Stimulated activated CD4-positive, alpha-beta T cell treated with anti-CD3 and anti-CD28 coated beads, Interleukin-1b, Interleukin-23, amount 100 ng/mL, for 1 hour (primary cell): ENCODE results near the gene LILRA6.
"Not testable (repeated sequence)": the region's sequence is repeated elsewhere in the genome, so short reads cannot be mapped to it uniquely, and the experiment has no call there.

Experiments
- DNase-seq, 2 donors: peaks; one replicate each; pipeline ENCODE4 v3.0.0-alpha.2; 2020; ENCODE audit warnings: low read depth in 2 of 2

The LILRA6 gene

DNA sequence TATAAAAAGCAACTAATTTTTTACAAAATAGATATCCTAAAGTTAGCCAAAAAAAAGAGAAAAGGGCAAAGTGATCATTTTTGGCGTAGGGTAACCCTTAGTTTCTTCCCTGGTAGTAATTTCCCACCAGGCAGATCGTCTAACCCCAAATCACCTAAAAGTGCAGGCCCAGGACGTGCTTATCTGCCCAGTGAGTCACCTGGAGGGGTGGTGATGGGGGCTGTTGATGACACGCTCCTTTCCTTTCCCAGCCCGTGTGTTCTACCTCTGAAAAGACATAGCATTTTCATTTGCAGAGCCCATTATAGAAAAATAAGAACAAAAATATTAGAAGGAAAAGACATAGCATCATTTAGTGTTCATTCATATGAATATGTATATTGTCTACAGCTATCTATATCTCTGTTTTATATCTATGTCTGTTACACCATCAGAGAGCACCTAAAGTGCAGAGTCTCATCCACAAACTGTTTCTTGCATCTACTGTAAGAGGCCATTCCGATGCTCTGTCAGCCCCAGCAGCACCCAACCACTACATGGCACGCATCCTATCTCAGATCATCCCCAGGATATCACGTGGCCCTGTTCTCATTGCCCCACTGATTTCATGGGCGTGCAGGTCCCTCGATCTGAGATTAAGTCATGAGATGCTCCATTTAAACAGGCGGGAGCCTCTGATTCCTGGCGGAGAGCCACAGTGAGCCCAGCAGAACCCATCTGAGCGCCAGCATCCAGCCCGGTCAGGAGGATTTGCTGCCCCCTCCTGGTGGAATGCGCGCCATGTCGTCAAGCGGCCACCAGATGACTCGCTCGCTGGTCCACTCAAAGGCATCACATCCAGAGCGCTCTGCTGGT, 11.3 kb downstream of the LILRA6 start:
- DNase-seq: peak; percentile 78 to 81

- DNase-seq: no peak
Measured at GRCh38 chr19:54230031-54230430, 12.6 kb downstream of the LILRA6 start.

GRCh38 chr19:54229146-54229545, 13.4 kb downstream of the LILRA6 start:
- no peak for DNase-seq

DNA sequence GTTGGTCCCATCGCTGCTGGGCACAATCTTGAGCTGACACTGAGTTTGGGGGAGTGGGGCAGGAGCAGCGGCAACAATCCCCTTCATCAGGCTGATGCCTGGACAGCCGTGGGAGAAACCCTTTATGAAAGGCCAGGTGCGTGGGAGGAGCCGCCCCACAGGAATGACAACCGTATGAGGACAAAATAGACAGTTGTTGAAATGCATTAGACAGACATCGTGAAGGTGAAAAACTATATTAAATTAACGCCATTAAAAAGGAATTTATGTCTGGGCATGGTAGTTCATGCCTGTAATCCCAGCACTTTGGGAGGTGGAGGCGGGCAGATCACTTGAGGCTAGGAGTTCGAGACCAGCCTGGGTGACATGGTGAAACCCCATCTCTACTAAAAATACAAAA, 18.0 kb downstream of the LILRA6 start:
- not testable (repeated sequence) for DNase-seq

DNA sequence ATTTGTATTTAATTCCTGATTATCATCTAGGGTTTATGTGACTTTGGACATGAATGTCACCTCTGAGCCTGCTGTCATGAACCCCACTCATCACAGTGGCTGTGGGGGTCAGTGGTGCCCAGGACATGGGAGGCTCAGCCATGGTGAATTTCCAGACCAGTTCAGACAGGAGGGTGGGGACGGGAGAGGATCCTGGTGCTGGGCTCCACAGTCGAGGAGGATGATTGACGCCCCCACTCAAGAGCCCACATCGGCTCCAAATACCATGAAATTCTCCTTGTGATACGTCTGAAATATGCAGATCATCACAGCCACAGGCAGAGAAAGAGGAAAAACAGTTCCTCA, 18.7 kb downstream of the LILRA6 start:
- not testable (repeated sequence) for DNase-seq

DNA sequence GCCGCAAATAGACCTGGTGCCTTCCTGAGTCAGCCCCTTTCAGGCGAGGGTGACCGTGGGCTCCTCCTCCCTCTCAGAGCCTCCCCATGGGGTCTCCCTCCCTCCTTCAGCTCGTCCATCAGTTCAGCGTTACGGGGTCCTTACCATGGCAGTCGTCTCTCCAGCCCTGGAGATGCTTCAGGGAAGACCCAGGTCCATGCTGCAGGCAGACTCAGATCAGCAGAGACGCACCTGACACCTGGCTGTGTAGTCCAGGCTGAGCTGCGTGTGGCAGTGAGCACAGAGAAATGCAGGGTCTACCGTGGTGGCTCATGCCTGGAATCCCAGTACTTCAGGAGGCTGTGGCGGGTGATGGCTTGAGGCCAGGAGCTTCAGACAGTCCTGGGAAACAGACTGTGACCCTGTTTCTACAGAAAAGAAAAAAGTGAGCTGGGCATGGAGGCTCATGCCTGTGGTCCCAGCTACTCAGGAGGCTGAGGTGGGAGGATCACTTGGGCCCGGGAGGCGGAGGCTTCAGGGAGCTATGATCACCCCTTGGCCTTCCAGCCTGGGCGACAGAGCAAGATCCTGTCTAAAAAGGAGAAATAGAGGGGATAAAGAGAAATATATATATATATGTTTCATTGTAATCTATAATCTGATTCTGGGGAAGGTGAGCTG, 19.2 kb downstream of the LILRA6 start:
- not testable (repeated sequence) for DNase-seq

GRCh38 chr19:54222474-54223276, 19.9 kb downstream of the LILRA6 start, which contains the start of gene LILRB3:
Gene LILRB3 (minus strand): TSS chr19:54223007. CDS start chr19:54222976, 31 bp downstream.
- not testable (repeated sequence) for DNase-seq

GRCh38 chr19:54221947-54222346, 20.6 kb downstream of the LILRA6 start:
- not testable (repeated sequence) for DNase-seq

DNA sequence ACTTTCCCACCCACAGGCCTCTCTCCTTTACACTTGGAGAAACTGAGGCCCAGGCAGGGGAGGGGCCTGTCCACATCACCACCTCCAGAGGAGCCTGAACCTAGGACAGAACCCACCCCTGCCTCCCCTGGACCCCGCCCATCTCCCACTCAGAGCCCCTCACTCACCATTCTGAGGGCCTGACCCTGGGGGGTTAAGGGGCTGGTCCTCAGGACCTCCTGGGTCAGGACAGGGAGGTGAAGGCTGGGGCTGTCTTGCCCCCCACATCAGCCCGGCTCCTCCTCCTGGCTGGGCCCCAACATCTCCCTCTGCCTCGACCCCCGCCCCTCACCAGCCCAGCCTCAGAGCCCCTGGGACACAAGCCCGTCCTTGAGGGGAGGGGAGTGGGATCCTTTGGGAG, 22.9 kb downstream of the LILRA6 start:
- DNase-seq: not testable (repeated sequence)

DNA sequence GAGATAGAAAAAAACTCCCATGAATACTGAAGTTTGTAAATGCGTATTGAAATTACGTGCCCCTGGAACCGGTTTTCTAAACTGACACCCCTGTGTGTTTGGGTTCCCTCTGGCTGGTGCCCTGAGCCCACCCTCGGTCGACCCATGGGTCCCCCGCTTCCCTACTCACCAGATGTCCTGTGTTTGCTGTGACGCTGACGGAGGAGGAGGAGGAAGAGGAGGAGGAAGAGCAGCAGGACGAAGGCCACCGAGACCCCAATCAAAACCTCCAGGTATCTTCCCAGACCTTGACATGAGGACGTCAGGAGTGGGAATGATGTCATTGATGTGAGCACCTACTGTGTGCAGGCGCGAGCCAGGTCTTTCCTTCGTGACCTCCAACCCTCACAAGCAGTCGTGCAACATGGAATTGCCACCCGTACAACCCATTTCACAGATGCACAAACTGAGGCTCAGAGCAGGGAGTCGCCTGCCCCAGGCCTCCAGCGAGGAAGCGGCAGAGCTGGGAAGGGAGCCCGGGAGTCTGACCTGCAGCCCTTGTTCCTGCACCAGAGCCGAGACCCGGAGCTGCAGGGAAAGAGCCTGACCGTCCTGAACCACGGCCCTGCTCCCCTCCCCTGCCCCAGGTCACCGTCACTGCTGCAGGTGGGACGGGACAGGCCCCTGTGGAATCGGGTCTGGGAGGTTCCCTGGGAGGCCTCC, 23.5 kb downstream of the LILRA6 start:
- no peak for DNase-seq

- no peak for DNase-seq
Measured at GRCh38 chr19:54218259-54218658, 24.3 kb downstream of the LILRA6 start.

GRCh38 chr19:54217517-54218247, 24.9 kb downstream of the LILRA6 start:
- DNase-seq: not testable (repeated sequence)

DNA sequence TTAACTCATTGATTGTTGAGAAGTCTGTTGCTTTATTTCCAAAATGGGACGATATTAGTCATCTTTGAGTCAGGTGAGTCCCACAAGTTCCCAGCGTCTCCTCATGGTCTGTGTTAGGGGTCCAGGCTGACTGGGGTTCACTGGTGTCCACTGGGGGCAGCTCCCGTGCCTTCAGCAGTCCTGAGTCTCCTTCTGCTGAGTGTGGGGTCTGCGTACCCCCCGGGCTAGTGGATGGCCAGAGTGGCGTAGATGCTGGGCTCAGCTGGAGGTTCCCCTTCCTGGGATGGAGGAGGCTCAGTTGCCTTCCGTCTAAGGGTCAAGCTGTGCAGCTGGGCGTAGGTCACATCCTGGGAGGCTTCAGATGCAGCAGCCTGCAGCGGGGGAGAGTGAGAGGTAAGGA, 25.7 kb downstream of the LILRA6 start:
- no peak for DNase-seq

DNA sequence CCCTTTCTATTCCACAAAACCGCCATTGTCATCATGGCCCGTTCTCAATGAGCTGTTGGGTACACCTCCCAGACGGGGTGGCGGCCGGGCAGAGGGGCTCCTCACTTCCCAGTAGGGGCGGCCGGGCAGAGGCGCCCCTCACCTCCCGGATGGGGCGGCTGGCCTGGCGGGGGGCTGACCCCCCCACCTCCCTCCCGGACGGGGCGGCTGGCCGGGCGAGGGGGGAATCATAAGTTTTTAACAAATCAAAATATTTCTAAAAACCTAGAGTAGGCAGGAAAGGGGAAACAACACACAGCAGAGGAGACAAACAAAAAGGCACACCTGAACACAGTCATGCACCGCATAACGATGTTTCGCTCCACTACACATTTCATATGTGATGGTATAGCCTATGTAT, 27.9 kb downstream of the LILRA6 start:
- not testable (repeated sequence) for DNase-seq

DNA sequence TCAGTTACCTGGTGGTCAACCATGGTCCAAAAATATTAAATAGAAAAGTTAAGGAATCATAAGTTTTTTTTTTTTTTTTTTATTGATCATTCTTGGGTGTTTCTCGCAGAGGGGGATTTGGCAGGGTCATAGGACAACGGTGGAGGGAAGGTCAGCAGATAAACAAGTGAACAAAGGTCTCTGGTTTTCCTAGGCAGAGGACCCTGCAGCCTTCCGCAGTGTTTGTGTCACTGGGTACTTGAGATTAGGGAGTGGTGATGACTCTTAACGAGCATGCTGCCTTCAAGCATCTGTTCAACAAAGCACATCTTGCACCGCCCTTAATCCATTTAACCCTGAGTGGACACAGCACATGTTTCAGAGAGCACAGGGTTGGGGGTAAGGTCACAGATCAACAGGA, 28.4 kb downstream of the LILRA6 start:
- DNase-seq: not testable (repeated sequence)

DNA sequence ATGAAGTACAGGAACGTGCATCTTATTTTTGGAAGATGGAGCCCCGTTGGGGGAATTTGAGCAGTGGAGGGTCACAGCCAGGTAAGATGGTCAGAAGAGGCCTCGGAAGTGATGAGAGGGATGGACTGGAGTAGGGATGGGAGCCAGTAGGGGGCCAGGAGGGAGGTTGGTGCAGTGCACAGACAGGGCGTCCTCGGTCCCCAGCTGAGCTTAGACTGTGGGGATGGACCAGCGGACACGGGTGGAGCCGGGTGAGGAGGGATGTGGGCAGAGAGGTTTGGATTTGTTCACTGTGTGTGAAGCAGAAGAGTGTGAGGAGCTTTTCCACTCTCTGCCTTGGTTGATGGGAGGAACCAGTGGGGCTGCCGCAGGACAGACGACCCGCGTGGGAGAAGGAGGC, 31.4 kb downstream of the LILRA6 start:
- no peak for DNase-seq

DNA sequence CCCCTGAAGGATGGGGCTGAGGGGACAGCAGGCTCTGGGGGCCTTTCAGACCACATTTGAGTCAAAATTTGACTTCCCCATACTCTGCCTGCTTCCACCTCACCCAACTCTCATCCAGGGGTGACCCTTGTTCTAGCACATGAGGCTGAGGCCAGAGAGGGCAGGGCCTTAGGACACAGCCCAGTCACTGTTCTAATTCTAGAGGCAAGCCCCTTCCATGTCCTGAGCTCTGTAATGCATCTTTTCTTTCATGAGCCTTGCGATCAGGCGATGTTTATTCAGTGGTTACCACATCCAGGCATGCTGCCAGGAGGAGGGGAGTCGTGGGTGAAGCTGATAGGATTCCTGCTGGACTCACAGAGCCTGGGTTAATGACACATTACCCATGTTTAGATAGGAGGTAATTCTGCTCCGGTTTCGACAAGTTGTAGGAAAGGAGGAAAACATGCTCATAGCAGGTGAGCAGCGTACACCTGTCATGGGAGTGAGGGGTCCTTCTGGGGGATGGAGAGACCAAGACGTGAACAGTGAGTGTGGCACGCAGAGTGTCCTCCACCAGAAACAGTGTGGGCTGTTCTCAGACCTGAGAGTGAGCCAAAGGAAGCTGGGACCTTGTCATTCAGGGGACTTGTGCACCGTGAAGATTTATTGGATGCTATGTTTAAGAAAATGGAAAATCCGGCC, 32.6 kb downstream of the LILRA6 start:
- no peak for DNase-seq

DNA sequence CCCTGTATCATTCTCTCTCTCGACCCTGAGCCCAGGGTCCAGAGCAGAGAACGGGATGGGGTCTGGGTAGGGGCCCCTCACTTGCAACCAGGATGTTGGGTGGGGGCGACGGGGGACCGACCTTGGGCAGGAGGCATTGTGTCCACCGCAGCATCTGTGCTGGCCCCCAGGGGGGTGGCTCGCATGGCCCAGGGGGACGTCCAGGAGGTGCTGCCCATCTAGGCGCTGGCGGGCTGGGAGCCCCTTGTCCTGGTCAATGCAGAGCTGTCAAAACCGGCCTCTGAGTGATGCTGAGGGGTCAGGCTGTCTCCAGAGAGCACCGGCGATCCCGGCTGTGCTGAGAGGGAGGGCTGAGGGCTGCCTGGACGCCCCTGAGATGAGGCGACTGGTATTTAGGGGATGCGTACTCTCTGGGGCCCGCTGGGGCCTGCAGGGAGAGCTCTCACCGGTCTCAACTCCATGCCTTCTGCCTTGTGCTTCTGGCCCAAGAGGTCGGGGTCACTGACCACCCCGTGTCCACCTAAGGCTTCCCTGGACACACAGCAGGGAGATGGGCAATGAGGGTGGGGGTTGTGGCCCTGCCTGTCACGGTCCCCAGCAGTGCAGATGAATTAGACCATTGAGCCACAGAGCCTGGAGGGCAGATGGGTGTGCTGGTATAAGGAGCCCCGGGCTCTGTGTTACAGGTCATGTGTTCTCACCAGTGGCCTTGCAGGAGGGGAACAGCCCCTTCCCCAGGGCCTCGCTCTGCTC, 33.4 kb downstream of the LILRA6 start:
- DNase-seq: no peak

DNA sequence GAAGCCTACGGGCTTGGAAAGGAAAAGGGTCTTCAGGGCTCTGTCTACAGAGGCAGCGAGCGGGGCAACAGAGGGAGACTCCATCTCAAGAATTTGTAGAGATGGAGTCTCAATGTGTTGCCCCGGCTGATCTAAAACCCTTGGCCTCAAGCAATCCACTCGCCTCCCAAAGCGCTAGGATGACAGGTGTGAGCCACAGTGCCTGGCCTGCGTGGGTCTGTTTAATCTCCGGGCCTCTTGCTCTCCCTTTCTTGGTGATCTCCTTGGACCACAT, 33.9 kb downstream of the LILRA6 start:
- no peak for DNase-seq
